Suppressor macrophage treated with lipopolysaccharide for 4 hours (primary cell): ENCODE data around the gene UNC5C.

Source experiments
- DNase-seq: peaks from one replicate; pipeline ENCODE4 v3.0.0-alpha.2; 2020

UNC5C gene

GRCh38 chr4:95548738-95549245 lies at the start of gene UNC5C:
TSS of gene UNC5C (minus strand) at chr4:95548973.
- DNase-seq, result peak; percentile 59

- no peak for DNase-seq
Observed at GRCh38 chr4:95596676-95597075, 47.9 kb upstream of the UNC5C start.

GRCh38 chr4:95594629-95595028 lies 45.9 kb upstream of the UNC5C start:
- DNase-seq, result no peak

GRCh38 chr4:95594013-95594412 lies 45.2 kb upstream of the UNC5C start:
- no peak for DNase-seq

GRCh38 chr4:95591278-95591677 lies 42.5 kb upstream of the UNC5C start:
- no peak for DNase-seq

- DNase-seq, result no peak
Observed at GRCh38 chr4:95590615-95591014, 41.8 kb upstream of the UNC5C start.

GRCh38 chr4:95585016-95585695 lies 36.4 kb upstream of the UNC5C start:
- peak; percentile 17 for DNase-seq

GRCh38 chr4:95580226-95580625 lies 31.5 kb upstream of the UNC5C start:
- no peak for DNase-seq

GRCh38 chr4:95572304-95572991 lies 23.7 kb upstream of the UNC5C start:
- peak; percentile 61 for DNase-seq

GRCh38 chr4:95571577-95571976 lies 22.8 kb upstream of the UNC5C start:
- no peak for DNase-seq

- DNase-seq, result no peak
Observed at GRCh38 chr4:95563638-95564337, 15.0 kb upstream of the UNC5C start.

- no peak for DNase-seq
Observed at GRCh38 chr4:95560774-95561173, 12.0 kb upstream of the UNC5C start.

- DNase-seq, result no peak
Observed at GRCh38 chr4:95556207-95556859, 7.6 kb upstream of the UNC5C start.

GRCh38 chr4:95552942-95553550 lies 4.3 kb upstream of the UNC5C start:
- DNase-seq, result no peak

- no peak for DNase-seq
Observed at GRCh38 chr4:95551653-95552052, 2.9 kb upstream of the UNC5C start.

GRCh38 chr4:95550115-95550987 lies 1.6 kb upstream of the UNC5C start:
- no peak for DNase-seq

- peak; percentile 78 for DNase-seq
Observed at GRCh38 chr4:95549246-95550114, 707 bp upstream of the UNC5C start.

- DNase-seq, result peak; percentile 52
Observed at GRCh38 chr4:95547715-95548471, 880 bp downstream of the UNC5C start.

GRCh38 chr4:95546866-95547714 lies 1.7 kb downstream of the UNC5C start:
- no peak for DNase-seq
